Measurements from ENCODE around the gene GAL3ST3.
"Not testable (repeated sequence)": the region's sequence is repeated elsewhere in the genome, so short reads cannot be mapped to it uniquely, and the experiment has no call there.

Gene GAL3ST3

GRCh38 chr11:66016793-66017177, 32.2 kb downstream of the GAL3ST3 start:
- H3K4me3 ChIP-seq (ENCODE audit: low read depth, low read length) = no peak overlapping the region

GRCh38 chr11:66015936-66016792, 32.8 kb downstream of the GAL3ST3 start:
- H3K4me3 ChIP-seq (ENCODE audit: low read depth, low read length) = no peak overlapping the region
- DNase-seq (ENCODE audit: low read depth) = no peak

More at GRCh38 chr11:66016793-66017177, 32.2 kb downstream of the GAL3ST3 start:
- DNase-seq (ENCODE audit: low read depth) = no peak

- H3K4me3 ChIP-seq (ENCODE audit: low read depth, low read length) = no peak overlapping the region
- no peak for DNase-seq (ENCODE audit: low read depth)
These were observed 33.5 kb downstream of the GAL3ST3 start for GRCh38 chr11:66015454-66015881.

- no peak overlapping the region for H3K4me3 ChIP-seq (ENCODE audit: low read depth, low read length)
- DNase-seq (ENCODE audit: low read depth) = no peak
These were observed 34.0 kb downstream of the GAL3ST3 start for GRCh38 chr11:66014804-66015453.

- H3K4me3 ChIP-seq (ENCODE audit: low read depth, low read length) = no peak overlapping the region
- no peak for DNase-seq (ENCODE audit: low read depth)
These were observed 35.2 kb downstream of the GAL3ST3 start for GRCh38 chr11:66013762-66014100.

GRCh38 chr11:66012946-66013761, 35.8 kb downstream of the GAL3ST3 start:
- DNase-seq (ENCODE audit: low read depth) = no peak
- no peak overlapping the region for H3K4me3 ChIP-seq (ENCODE audit: low read depth, low read length)

GRCh38 chr11:66012371-66012945, 36.5 kb downstream of the GAL3ST3 start:
- no peak overlapping the region for H3K4me3 ChIP-seq (ENCODE audit: low read depth, low read length)
- DNase-seq (ENCODE audit: low read depth) = no peak

GRCh38 chr11:66011785-66012303, 37.1 kb downstream of the GAL3ST3 start, which contains the start of gene CST6:
Gene CST6 (plus strand): TSS chr11:66012008. CDS start chr11:66012045, 37 bp downstream.
- H3K4me3 ChIP-seq (ENCODE audit: low read depth, low read length) = no peak within 1 kb of the TSS

GRCh38 chr11:66011239-66011784, 37.6 kb downstream of the GAL3ST3 start:
- H3K4me3 ChIP-seq (ENCODE audit: low read depth, low read length) = no peak overlapping the region
- no peak for DNase-seq (ENCODE audit: low read depth)

More at GRCh38 chr11:66011785-66012303, 37.1 kb downstream of the GAL3ST3 start, which contains the start of gene CST6:
- DNase-seq (ENCODE audit: low read depth) = no peak

- DNase-seq (ENCODE audit: low read depth); H3K4me3 ChIP-seq (ENCODE audit: low read depth, low read length): not testable (repeated sequence)
These were observed 38.9 kb downstream of the GAL3ST3 start for GRCh38 chr11:66010036-66010435.

- DNase-seq (ENCODE audit: low read depth) = no peak
- H3K4me3 ChIP-seq (ENCODE audit: low read depth, low read length) = no peak overlapping the region
These were observed 40.4 kb downstream of the GAL3ST3 start for GRCh38 chr11:66008468-66009101.

- DNase-seq (ENCODE audit: low read depth) = no peak
- no peak overlapping the region for H3K4me3 ChIP-seq (ENCODE audit: low read depth, low read length)
These were observed 40.9 kb downstream of the GAL3ST3 start for GRCh38 chr11:66008095-66008467.

- no peak overlapping the region for H3K4me3 ChIP-seq (ENCODE audit: low read depth, low read length)
These were observed 41.7 kb downstream of the GAL3ST3 start for GRCh38 chr11:66007201-66007634.

GRCh38 chr11:66006891-66007176, 42.1 kb downstream of the GAL3ST3 start:
- DNase-seq (ENCODE audit: low read depth) = no peak
- H3K4me3 ChIP-seq (ENCODE audit: low read depth, low read length) = no peak overlapping the region

More at GRCh38 chr11:66007201-66007634, 41.7 kb downstream of the GAL3ST3 start:
- no peak for DNase-seq (ENCODE audit: low read depth)

GRCh38 chr11:66006134-66006890, 42.6 kb downstream of the GAL3ST3 start:
- no peak overlapping the region for H3K4me3 ChIP-seq (ENCODE audit: low read depth, low read length)
- DNase-seq (ENCODE audit: low read depth) = no peak

- DNase-seq (ENCODE audit: low read depth) = no peak
- H3K4me3 ChIP-seq (ENCODE audit: low read depth, low read length) = no peak overlapping the region
These were observed 44.8 kb downstream of the GAL3ST3 start for GRCh38 chr11:66004186-66004585.

GRCh38 chr11:66003291-66003690, 45.7 kb downstream of the GAL3ST3 start:
- DNase-seq (ENCODE audit: low read depth) = no peak
- peak overlapping the region; percentile 83 for H3K4me3 ChIP-seq (ENCODE audit: low read depth, low read length)

- DNase-seq (ENCODE audit: low read depth) = no peak
These were observed 46.2 kb downstream of the GAL3ST3 start for GRCh38 chr11:66002648-66003225.

More at GRCh38 chr11:66002648-66003225, 46.2 kb downstream of the GAL3ST3 start:
- peak overlapping the region; percentile 83 for H3K4me3 ChIP-seq (ENCODE audit: low read depth, low read length)
